ENCODE results near the gene PAGR1.
A peak's percentile ranks its signal among the peaks of the same experiment; 100 is the strongest.

Gene PAGR1

DNA sequence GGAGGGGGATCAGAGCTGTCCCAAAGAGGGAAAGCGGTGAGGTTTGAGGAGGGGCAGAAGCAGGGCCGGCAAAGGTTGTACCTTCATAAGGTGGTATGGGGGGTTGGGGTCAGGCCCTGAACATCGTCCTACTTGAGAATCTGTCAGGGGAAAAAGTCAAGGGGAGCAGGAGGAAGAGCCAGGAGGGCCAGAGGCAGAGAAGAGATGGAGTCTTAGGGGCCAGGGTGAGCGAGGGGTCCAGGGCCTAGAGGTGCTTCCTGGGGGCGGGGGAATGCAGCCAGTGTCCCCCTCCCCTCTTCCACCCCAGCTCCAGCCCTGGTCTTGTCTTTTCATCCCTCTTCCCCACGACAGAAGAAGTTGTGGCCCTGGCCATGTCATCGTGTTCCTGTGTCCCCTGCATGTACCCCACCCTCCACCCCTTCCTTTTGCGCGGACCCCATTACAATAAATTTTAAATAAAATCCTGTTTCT, 5.2 kb upstream of the PAGR1 start:
- Histone ChIP-seq H3K27ac (peak overlapping the region in 18 of 21 experiments; percentile 6 to 98 (median 82)), H3K4me3 (peak overlapping the region in 6 of 7 experiments; percentile 36 to 53 (median 44))

DNA sequence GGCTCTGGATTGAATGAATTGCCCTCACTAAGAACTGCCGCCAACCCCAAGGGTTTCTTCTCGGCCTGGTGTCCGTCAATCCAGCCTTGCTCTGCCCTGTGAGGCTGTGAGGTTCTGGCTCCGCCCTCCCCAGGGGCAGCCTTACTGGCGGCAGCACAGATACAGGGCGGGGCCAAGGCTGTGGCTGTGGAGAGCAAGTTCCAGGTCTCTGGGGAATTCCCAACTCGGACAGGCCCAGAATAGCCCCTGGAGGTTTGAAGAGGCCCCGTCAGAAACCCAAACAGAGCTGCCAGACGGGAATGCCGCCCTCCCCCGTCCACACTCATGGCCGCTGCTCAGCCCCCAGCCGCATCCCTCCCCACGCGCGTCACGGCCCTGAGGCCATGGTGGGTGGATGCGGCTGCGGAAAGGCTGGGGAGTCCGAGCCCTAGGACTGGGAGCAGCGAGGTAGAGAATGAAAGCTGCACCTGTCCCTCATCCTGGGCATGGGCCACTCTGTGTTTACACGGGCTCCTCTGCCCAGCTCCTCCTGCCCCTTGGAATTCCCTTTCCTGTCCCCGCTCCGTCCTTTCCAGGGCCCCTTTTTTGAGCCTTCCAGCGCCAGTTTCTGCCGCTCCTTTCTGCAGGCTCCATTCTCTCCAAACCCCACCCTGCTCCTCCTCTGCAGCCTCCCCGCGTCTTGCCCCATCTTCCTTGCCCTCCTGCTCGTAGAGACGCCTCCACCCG, 4.6 kb upstream of the PAGR1 start:
- H3K4me3 ChIP-seq: peak overlapping the region; percentile 32 to 53 (median 41)
- H3K27ac ChIP-seq: peak overlapping the region in 20 of 21 experiments; percentile 30 to 98 (median 81)

DNA sequence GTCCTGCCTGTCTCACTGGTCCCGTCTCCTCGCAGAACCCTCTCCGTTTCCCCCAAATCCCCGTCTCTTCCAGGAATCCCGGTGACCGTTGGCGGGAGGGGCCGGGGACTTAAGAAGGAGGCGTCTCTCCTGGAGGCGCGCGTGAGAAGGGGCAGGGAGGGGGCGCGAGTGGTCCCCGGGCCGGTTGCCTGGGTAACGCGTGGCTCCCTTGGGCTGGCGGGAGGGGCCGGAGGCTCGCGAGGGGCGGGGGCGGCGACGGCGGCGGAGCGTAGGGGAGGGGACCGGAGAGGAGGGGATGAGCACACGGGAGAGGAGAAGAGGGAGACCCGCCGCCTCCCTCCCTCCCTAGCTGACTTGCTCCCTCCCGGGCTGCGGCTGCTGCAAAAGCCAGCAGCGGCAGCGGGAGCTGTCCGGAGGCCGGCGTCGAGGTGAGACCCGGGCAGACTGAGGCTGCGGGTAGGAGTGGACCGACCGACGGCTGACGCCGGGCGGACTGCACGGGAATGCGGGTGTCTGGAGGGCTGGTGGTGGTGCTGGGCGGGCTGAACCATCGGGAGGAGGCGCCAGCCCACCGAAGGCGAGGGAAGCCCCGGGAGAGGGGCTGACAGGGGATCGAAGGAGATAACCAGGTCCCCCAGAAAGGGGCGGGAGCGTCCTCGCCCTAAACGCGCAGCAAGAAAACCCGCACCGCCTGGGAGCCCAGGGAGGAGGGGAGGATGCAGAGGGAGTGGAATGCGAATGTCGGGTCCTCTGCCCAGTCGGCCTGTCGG, 3.9 kb upstream of the PAGR1 start, which contains the start of gene PRRT2:
Gene PRRT2, plus strand, starts transcription at position 298 of the 770 bp plus-strand sequence. CDS start 862 bp downstream, outside the sequence.
- peak within 1 kb of the TSS; percentile 32 to 53 (median 41) for H3K4me3 ChIP-seq
- peak within 1 kb of the TSS in 20 of 21 experiments; percentile 30 to 98 (median 81) for H3K27ac ChIP-seq

- peak overlapping the region in 12 of 21 experiments; percentile 6 to 98 (median 85) for H3K27ac ChIP-seq
- H3K4me3 ChIP-seq: peak overlapping the region in 5 of 7 experiments; percentile 41 to 53 (median 46)
These were observed 3.0 kb upstream of the PAGR1 start for GRCh38 chr16:29812754-29813643.

- Histone ChIP-seq H3K27ac (peak overlapping the region in 5 of 21 experiments; percentile 10 to 95 (median 44)), H3K4me3 (no peak overlapping the region)
These were observed 2.0 kb upstream of the PAGR1 start for GRCh38 chr16:29813644-29814562.

DNA sequence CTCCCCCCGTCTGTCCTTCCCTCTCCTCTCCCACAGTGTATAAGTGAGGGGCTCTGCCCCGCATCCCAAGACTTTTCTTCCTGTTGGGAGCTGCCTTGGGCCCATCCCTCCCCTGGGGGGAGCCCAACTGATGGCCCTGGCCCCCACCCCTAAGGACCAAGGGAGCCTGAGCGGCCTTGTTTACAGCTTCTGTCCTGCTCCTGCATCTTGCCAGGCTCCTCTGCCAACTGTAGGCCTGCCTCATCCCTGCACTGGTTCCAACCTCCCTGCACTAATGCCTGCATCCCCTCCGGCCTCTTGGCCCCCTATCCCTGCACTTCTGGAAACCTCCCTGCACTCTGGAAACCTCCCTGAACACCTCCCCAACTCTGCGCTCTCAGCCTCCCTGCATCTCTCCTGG, 1.4 kb upstream of the PAGR1 start:
- no peak overlapping the region for H3K4me3 ChIP-seq
- H3K27ac ChIP-seq: peak overlapping the region in 6 of 21 experiments; percentile 5 to 96 (median 93)

DNA sequence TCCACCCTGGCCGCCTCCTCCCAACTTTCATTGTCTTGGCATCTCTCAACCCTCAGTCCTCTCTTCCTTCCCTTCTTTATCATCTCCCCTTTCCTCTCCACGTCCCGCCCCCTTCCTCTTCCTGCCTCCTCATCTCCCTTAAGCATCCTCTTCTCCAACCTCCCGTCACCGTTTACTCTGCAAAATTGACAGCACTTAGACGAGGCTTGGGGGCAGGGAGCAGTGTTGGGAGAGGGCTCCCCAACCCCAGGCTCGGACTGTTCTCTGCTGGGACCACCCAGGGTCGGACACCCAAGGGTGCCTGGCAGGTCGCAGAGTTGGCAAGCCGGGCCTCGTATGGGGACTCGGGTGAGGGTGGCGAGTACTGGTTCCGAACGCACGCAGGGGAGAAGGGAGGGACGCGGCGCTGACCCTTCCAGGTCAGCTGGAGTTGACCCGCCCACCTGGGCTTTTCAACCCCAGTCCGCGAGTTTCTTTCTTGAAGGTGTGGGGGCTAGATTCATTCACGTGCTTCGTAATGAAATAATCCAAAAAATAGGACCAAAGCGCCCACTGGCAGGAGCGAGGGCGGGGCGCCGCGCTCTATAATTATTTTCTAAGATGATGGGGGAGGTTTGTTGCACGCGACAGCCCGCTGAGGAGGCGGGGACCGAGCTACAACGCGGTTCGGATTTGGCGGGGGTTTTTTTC, 775 bp upstream of the PAGR1 start:
- Histone ChIP-seq H3K27ac (peak overlapping the region in 19 of 21 experiments; percentile 39 to 98 (median 91)), H3K4me3 (peak overlapping the region; percentile 48 to 85 (median 66))

DNA sequence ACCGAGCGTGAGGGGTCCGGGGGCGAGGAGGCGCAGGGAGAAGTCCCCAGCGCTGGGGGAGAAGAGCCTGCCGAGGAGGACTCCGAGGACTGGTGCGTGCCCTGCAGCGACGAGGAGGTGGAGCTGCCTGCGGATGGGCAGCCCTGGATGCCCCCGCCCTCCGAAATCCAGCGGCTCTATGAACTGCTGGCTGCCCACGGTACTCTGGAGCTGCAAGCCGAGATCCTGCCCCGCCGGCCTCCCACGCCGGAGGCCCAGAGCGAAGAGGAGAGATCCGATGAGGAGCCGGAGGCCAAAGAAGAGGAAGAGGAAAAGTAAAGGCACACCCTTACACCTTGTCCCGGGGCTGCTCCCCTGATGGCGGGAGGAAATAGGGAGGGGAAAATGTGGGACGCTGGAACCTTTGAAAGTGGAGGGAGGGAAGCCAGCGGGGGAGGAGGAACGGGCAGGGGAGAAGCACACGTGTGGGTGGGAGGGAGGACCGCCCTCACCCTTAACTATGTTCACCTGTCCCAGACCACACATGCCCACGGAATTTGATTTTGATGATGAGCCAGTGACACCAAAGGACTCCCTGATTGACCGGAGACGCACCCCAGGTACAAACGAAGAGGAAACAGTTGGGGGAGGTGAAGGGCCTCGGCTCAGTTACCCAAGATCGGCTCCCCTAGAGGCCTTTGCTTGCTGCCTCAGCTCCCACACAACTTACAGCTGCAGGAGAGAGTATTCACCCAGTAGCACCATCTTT, 916 bp downstream of the PAGR1 start:
- Histone ChIP-seq H3K27ac (peak overlapping the region; percentile 59 to 98 (median 91)), H3K4me3 (peak overlapping the region; percentile 48 to 85 (median 66))

- Histone ChIP-seq H3K4me3 (no peak overlapping the region), H3K27ac (peak overlapping the region in 5 of 21 experiments; percentile 88 to 95 (median 91))
These were observed 2.1 kb downstream of the PAGR1 start for GRCh38 chr16:29818082-29818481.

GRCh38 chr16:29819506-29819905, 3.6 kb downstream of the PAGR1 start:
- H3K4me3 ChIP-seq: peak overlapping the region in 2 of 7 experiments; percentile 67 to 68

GRCh38 chr16:29820271-29820701, 4.3 kb downstream of the PAGR1 start, which contains the start of gene MVP:
MVP (plus strand) TSS chr16:29820462; CDS start chr16:29830550, 10,088 bp downstream.
- H3K27ac ChIP-seq: peak within 1 kb of the TSS; percentile 71 to 97 (median 91)
- H3K4me3 ChIP-seq: peak within 1 kb of the TSS; percentile 41 to 68 (median 55)

More at GRCh38 chr16:29819506-29819905, 3.6 kb downstream of the PAGR1 start:
- peak overlapping the region in 15 of 21 experiments; percentile 85 to 97 (median 92) for H3K27ac ChIP-seq

- peak overlapping the region; percentile 41 to 68 (median 55) for H3K4me3 ChIP-seq
- H3K27ac ChIP-seq: peak overlapping the region; percentile 71 to 97 (median 91)
These were observed 5.0 kb downstream of the PAGR1 start for GRCh38 chr16:29820730-29821642.

GRCh38 chr16:29821643-29822115, 5.7 kb downstream of the PAGR1 start:
- peak overlapping the region; percentile 41 to 68 (median 55) for H3K4me3 ChIP-seq

DNA sequence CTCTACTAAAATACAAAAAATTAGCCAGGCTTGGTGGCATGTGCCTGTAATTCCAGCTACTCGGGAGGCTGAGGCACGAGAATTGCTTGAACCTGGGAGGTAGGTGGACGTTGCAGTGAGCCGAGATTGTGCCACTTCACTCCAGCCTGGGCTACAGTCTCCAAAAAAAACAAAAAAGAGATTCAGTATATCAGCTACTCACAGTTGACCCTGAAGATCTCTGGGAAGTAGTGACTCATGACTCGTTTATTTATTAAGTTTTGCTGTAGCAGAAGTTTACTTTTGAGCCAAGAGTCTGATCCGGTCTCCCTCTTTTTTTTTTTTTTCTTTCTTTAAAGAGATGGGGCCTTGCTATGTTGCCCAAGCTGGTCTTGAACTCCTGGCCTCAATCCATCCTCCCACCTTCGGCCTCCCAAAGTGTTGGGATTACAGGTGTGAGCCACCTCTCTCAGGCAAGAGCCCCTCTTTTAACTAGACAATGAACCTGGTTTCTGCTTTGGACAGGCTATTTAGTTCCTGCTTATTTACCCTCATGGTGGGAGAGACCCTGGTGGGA, 8.7 kb downstream of the PAGR1 start:
- Histone ChIP-seq H3K4me3 (no peak overlapping the region), H3K27ac (peak overlapping the region in 19 of 21 experiments; percentile 15 to 97 (median 69))

More at GRCh38 chr16:29821643-29822115, 5.7 kb downstream of the PAGR1 start:
- H3K27ac ChIP-seq: peak overlapping the region; percentile 71 to 97 (median 91)
